Panc1 (cell line): ENCODE results near the gene ZSCAN18. TPM values are rescaled to one million over a fixed set of nuclear protein-coding genes. Genes with fewer than 3 reads are reported as not detected.

Source experiments
- ATAC-seq: fragments of 200-7000 bp; cut with Tn5 transposase; 2 replicates; pipeline ENCODE4 v1.9.1; 2020; ENCODE audit warnings: mild to moderate bottlenecking, moderate library complexity
- BruUV-seq: library from RNA; stranded (reverse); fragments of 400-500 nt; replicated peaks from 2 replicates; lab custom pipeline; 2021; lab: Mats Ljungman, UMichigan
- CTCF ChIA-PET: fragments of 300-600 bp; sonication (Branson Sonifier 250); formaldehyde crosslinking; loops from one replicate; lab custom pipeline; 2022; ENCODE audit warnings: antibody characterized with exemption; lab: Charles Lee
- POLR2A ChIA-PET: fragments of 300-600 bp; sonication (Branson Sonifier 250); formaldehyde crosslinking; loops from one replicate; lab custom pipeline; 2022; ENCODE audit warnings: antibody characterized with exemption; lab: Charles Lee
- DNase-seq: peaks from one replicate; pipeline ENCODE4 v3.0.0-alpha.2; 2010; ENCODE audit warnings: low read depth, low spot score
- H3K27ac ChIP-seq: 2 replicates; pipeline ENCODE4 v1.5.1; 2011; ENCODE audit warnings: mild to moderate bottlenecking, low read length, inconsistent platforms
- H3K27me3 ChIP-seq: fragments of 200-500 bp; sonication (Bioruptor generic); 2 replicates; pipeline ENCODE4 v1.6.0; 2014; ENCODE audit warnings: low read length, inconsistent platforms; ENCODE audit not compliant: control insufficient read depth, insufficient read depth
- H3K36me3 ChIP-seq: fragments of 200-500 bp; sonication (Bioruptor generic); 2 replicates; pipeline ENCODE4 v1.5.1; 2014; ENCODE audit warnings: inconsistent platforms, mild to moderate bottlenecking, low read length, moderate library complexity; ENCODE audit not compliant: control insufficient read depth, insufficient read depth
- H3K4me1 ChIP-seq: 2 replicates; pipeline ENCODE4 v1.5.1; 2011; ENCODE audit warnings: inconsistent platforms, mild to moderate bottlenecking, low read length, moderate library complexity; ENCODE audit not compliant: control insufficient read depth, insufficient read depth
- H3K4me3 ChIP-seq, 2 experiments: 2 replicates each; pipeline ENCODE4 v1.5.1; 2011 to 2012; ENCODE audit warnings: low read depth in 2 of 2, low read length in 2 of 2, mild to moderate bottlenecking in 2 of 2, inconsistent platforms in 1 of 2, moderate library complexity in 1 of 2
- H3K9me3 ChIP-seq: fragments of 200-500 bp; sonication (Bioruptor generic); 2 replicates; pipeline ENCODE4 v1.5.1; 2014; ENCODE audit warnings: low read depth, mild to moderate bottlenecking, inconsistent platforms, low read length, moderate library complexity; ENCODE audit not compliant: control insufficient read depth, insufficient read depth
- POLR2AphosphoS5 ChIP-seq: IDR thresholded peaks from 2 replicates; pipeline ENCODE4 v1.6.1; 2012; ENCODE audit warnings: mild to moderate bottlenecking, low read depth, low read length, moderate library complexity
- SIN3A ChIP-seq: IDR thresholded peaks from 2 replicates; pipeline ENCODE4 v1.6.1; 2012; ENCODE audit warnings: low read depth, mild to moderate bottlenecking, low read length, moderate library complexity, borderline replicate concordance; ENCODE audit not compliant: insufficient read depth
- TCF7L2 ChIP-seq: IDR thresholded peaks from 2 replicates; pipeline ENCODE4 v1.6.1; 2011; ENCODE audit warnings: mild to moderate bottlenecking, low read depth, low read length, inconsistent platforms
- in situ Hi-C: cut with HindIII; loops from 2 replicates; pipeline ENCODE4 v1.10.0; 2016; ENCODE audit warnings: low sequenced_read_pairs, low pct_unique_long_range_greater_than_20kb
- intact Hi-C: fragments of 100-400 bp; cut with micrococcal nuclease; formaldehyde crosslinking; loops from one replicate; pipeline ENCODE4 v1.10.0; 2022; ENCODE audit not compliant: unreplicated experiment
- total RNA-seq: library from RNA; stranded (reverse); gene quantifications from one replicate; pipeline ENCODE4 v1.2.1, GENCODE V29; 2021; ENCODE audit not compliant: unreplicated experiment
- TF ChIP-seq, protein P1 (sequence below): fragments of 450-650 bp; IDR thresholded peaks from 2 replicates; pipeline ENCODE4 v1.5.1; 2017; ENCODE audit warnings: mild to moderate bottlenecking
- TF ChIP-seq, protein P2 (sequence below), 2 experiments: IDR thresholded peaks; 2 replicates each; pipeline ENCODE4 v1.6.1; 2011 to 2012; ENCODE audit warnings: low read depth in 2 of 2, control low read depth in 1 of 2, low read length in 1 of 2, mild to moderate bottlenecking in 1 of 2, moderate library complexity in 1 of 2; ENCODE audit not compliant: insufficient read depth in 1 of 2

ZSCAN18 gene
- total RNA-seq, 1 experiment from 2014 or later = not detected

DNA sequence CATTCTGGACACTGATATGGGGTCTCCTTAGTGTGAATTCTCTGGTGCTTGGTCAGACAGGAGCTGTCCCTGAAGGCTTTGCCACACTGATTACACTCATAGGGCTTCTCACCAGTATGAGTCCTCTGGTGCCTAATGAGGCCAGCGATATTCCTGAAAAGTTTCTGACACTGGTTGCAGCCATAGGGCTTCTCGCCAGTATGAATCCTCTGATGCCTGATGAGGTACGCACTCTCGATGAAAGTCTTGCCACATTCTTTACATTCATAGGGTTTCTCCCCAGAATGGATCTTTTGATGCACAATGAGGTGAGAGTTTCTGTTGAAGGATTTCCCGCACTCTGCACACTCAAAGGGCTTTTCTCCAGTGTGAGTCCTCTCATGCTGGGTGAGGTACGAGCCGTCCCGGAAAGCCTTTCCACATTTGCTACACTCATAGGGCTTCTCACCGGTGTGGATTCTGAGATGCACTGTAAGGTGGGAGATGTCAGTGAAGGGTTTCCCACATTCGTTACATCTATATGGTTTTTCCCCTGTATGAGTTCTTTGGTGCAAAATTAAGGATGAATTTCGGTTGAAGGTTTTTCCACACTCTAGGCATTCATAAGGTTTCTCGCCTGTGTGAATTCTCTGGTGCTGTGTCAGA lies 30.1 kb upstream of the ZSCAN18 start:
- no peak for ATAC-seq
- Histone ChIP-seq H3K9me3 (peaks cover 77% of the 10 kb centered on the region), H3K27ac (no peak overlapping the region), H3K4me1 (no peaks in the 10 kb centered on the region), H3K4me3 (no peak overlapping the region), H3K36me3 (0 out of 2 replicates have a peak, but pooled peaks cover 2% of the 10 kb centered on the region), H3K27me3 (no peaks in the 10 kb centered on the region)
- in situ Hi-C loops (no loop called here), intact Hi-C loops (no loop called here)
- POLR2A ChIA-PET = no interaction called here
- DNase-seq = no peak
- TF ChIP-seq POLR2AphosphoS5 (no peak), SIN3A (no peak), TCF7L2 (no peak)
- TF ChIP-seq, protein P1, sequence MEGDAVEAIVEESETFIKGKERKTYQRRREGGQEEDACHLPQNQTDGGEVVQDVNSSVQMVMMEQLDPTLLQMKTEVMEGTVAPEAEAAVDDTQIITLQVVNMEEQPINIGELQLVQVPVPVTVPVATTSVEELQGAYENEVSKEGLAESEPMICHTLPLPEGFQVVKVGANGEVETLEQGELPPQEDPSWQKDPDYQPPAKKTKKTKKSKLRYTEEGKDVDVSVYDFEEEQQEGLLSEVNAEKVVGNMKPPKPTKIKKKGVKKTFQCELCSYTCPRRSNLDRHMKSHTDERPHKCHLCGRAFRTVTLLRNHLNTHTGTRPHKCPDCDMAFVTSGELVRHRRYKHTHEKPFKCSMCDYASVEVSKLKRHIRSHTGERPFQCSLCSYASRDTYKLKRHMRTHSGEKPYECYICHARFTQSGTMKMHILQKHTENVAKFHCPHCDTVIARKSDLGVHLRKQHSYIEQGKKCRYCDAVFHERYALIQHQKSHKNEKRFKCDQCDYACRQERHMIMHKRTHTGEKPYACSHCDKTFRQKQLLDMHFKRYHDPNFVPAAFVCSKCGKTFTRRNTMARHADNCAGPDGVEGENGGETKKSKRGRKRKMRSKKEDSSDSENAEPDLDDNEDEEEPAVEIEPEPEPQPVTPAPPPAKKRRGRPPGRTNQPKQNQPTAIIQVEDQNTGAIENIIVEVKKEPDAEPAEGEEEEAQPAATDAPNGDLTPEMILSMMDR = no peak
- TF ChIP-seq, protein P2, sequence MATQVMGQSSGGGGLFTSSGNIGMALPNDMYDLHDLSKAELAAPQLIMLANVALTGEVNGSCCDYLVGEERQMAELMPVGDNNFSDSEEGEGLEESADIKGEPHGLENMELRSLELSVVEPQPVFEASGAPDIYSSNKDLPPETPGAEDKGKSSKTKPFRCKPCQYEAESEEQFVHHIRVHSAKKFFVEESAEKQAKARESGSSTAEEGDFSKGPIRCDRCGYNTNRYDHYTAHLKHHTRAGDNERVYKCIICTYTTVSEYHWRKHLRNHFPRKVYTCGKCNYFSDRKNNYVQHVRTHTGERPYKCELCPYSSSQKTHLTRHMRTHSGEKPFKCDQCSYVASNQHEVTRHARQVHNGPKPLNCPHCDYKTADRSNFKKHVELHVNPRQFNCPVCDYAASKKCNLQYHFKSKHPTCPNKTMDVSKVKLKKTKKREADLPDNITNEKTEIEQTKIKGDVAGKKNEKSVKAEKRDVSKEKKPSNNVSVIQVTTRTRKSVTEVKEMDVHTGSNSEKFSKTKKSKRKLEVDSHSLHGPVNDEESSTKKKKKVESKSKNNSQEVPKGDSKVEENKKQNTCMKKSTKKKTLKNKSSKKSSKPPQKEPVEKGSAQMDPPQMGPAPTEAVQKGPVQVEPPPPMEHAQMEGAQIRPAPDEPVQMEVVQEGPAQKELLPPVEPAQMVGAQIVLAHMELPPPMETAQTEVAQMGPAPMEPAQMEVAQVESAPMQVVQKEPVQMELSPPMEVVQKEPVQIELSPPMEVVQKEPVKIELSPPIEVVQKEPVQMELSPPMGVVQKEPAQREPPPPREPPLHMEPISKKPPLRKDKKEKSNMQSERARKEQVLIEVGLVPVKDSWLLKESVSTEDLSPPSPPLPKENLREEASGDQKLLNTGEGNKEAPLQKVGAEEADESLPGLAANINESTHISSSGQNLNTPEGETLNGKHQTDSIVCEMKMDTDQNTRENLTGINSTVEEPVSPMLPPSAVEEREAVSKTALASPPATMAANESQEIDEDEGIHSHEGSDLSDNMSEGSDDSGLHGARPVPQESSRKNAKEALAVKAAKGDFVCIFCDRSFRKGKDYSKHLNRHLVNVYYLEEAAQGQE (IDR thresholded peaks at IDR 0.05; ENCODE audit: insufficient read depth in 1 of 2, low read depth in 2 of 2, low read length in 1 of 2) = no peak
- BruUV-seq = no TSS peak
- CTCF ChIA-PET = no interaction called here

DNA sequence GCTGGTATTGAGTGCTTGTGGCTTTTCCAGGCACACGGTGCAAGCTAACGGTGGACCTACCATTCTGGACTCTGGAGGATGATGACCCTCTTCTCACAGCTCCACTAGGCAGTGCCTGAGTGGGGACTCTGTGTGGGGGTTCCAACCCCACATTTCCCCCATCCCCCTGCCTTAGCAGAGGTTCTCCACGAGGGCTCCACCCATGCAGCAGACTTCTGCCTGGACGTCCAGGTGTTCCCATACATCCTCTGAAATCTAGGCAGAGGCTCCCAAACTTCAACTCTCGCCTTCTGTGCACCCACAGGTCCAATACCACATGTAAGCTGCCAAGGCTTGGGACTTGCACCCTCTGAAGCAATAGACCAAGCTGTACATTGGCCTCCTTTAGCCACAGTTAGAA lies 25.3 kb upstream of the ZSCAN18 start:
- no peak overlapping the region for H3K27ac ChIP-seq
- ATAC-seq = no peak
- CTCF ChIA-PET = no interaction called here
- no peak for DNase-seq
- in situ Hi-C loops (no loop called here), intact Hi-C loops (no loop called here)
- POLR2A ChIA-PET = no interaction called here
- TF ChIP-seq, protein P1 = no peak
- TF ChIP-seq TCF7L2 (no peak), POLR2AphosphoS5 (no peak), SIN3A (no peak)
- TF ChIP-seq, protein P2 (IDR thresholded peaks at IDR 0.05; ENCODE audit: insufficient read depth in 1 of 2, low read depth in 2 of 2, low read length in 1 of 2) = no peak
- H3K4me1 ChIP-seq = no peaks in the 10 kb centered on the region
- H3K27me3 ChIP-seq = no peaks in the 10 kb centered on the region
- BruUV-seq = no TSS peak
- H3K36me3 ChIP-seq = no peaks in the 10 kb centered on the region
- no peak overlapping the region for H3K4me3 ChIP-seq
- H3K9me3 ChIP-seq = peaks cover 65% of the 10 kb centered on the region
